Tibial nerve (tissue), 4 donors: ENCODE results near the gene CORO2B. TPM values are rescaled to one million over a fixed set of nuclear protein-coding genes. Genes with fewer than 3 reads are reported as not detected.
A peak's percentile ranks its signal among the peaks of the same experiment; 100 is the strongest.

ENCODE experiments used
- DNase-seq, 2 donors: peaks; one replicate each; pipeline ENCODE4 v3.0.0-alpha.2; 2019; ENCODE audit warnings: low spot score in 2 of 2
- H3K27ac ChIP-seq, 4 donors: fragments of 200-600 bp; sonication (generic) in 3 of 4; one replicate each; pipeline ENCODE4 v1.5.1; 2017 to 2019; ENCODE audit warnings: mild to moderate bottlenecking in 1 of 4
- H3K27me3 ChIP-seq, 2 donors: fragments of 200-600 bp; sonication (generic) in 1 of 2; one replicate each; pipeline versions ENCODE4 v1.5.1 to v1.6.0; 2017 to 2019
- H3K36me3 ChIP-seq, 3 donors: fragments of 200-600 bp; sonication (generic); one replicate each; pipeline ENCODE4 v1.5.1; 2018 to 2019
- H3K4me1 ChIP-seq, 4 donors: fragments of 200-600 bp; sonication (generic) in 3 of 4; one replicate each; pipeline ENCODE4 v1.5.1; 2017 to 2019
- H3K4me3 ChIP-seq, 4 donors: fragments of 200-600 bp; sonication (generic) in 3 of 4; one replicate each; pipeline ENCODE4 v1.5.1; 2017 to 2019; ENCODE audit warnings: mild to moderate bottlenecking in 1 of 4, moderate library complexity in 1 of 4
- H3K9me3 ChIP-seq, 4 donors: fragments of 200-600 bp; sonication (generic) in 3 of 4; one replicate each; pipeline ENCODE4 v1.5.1; 2017 to 2019
- CTCF ChIP-seq, 5 experiments: fragments of 200-600 bp in 3 of 5; fragments of 450-650 bp in 2 of 5; sonication (generic) in 3 of 5; IDR thresholded peaks; one replicate each; pipeline ENCODE4 v1.5.1; 2016 to 2019; ENCODE audit warnings: antibody characterized with exemption in 5 of 5, mild to moderate bottlenecking in 3 of 5, moderate library complexity in 2 of 5
- EP300 ChIP-seq, 2 donors: sonication (generic); formaldehyde crosslinking; IDR thresholded peaks; one replicate each; pipeline ENCODE4 v1.6.1; 2017; ENCODE audit warnings: antibody characterized with exemption in 2 of 2, mild to moderate bottlenecking in 1 of 2
- POLR2A ChIP-seq, 2 donors: fragments of 450-650 bp; IDR thresholded peaks; one replicate each; pipeline ENCODE4 v1.6.1; 2017; ENCODE audit warnings: antibody characterized with exemption in 2 of 2, mild to moderate bottlenecking in 2 of 2, moderate library complexity in 2 of 2
- WGBS, 2 donors: methylation state at CpG; one replicate each; pipeline ENCODE4 v1.1.5; 2018; 5-methylcytosine and 5-hydroxymethylcytosine counted together
- total RNA-seq, 4 donors: library from RNA; depleted of rRNA; stranded (reverse); fragments of >200 nt; gene quantifications; one replicate each; pipeline ENCODE4 v1.1.0, GENCODE V29; 2016

The CORO2B gene
- total RNA-seq, 4 donors from 2014 or later = 6.3 to 12.6 (median 9.6) TPM

DNA sequence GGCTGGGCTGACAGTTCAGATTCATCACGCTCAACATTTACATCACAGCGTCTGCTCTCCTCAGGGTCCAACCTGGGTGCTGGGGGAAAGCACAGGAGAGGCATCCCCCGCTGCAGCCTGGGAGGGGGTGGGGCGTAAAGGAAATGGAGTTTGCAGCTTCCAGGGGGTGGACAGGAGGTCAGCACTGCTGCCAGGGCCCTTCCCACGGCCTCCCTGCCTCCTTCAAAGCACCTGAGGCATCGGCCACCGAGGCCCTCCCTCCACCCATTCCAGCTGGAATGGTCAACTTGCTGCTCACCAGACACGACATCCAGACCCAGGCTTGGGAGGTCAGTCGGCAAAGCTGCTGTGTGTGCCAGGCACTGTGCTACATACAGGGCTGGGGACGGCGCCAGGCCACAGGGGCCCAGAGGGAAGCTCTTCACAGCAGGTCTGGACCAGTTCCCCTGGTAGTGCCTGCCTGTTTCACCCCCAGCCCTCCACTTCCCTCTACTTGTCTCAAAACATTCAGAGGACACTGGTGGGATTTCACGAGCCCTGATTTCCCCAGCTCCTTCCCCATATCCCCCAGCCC, 121.2 kb downstream of the CORO2B start:
- no peak for DNase-seq
- WGBS, 2 donors = 75 to 79% methylated on average over 12 of the region's 12 CpGs
- H3K27me3 ChIP-seq = no peaks in the 10 kb centered on the region
- H3K4me3 ChIP-seq = no peak overlapping the region
- H3K27ac ChIP-seq = peak overlapping the region in 2 of 4 donors; percentile 27 to 43
- no peaks in the 10 kb centered on the region for H3K9me3 ChIP-seq
- peaks cover 0 to 26% (median 0%) of the 10 kb centered on the region in 4 donors for H3K4me1 ChIP-seq
- peaks cover 0 to 26% (median 0%) of the 10 kb centered on the region in 3 donors for H3K36me3 ChIP-seq
- TF ChIP-seq POLR2A (IDR thresholded peaks at IDR 0.05) (no peak), CTCF (IDR thresholded peaks at IDR 0.05) (no peak), EP300 (IDR thresholded peaks at IDR 0.05) (no peak)

GRCh38 chr15:68700455-68701123, 121.8 kb downstream of the CORO2B start:
- H3K27me3 ChIP-seq = no peaks in the 10 kb centered on the region
- WGBS, 2 donors = 33 to 40% methylated on average over 12 to 18 of the region's 19 CpGs
- H3K4me1 ChIP-seq = peaks cover 0 to 27% (median 0%) of the 10 kb centered on the region in 4 donors
- H3K4me3 ChIP-seq = no peak overlapping the region
- peak overlapping the region in 2 of 4 donors; percentile 27 to 43 for H3K27ac ChIP-seq
- no peaks in the 10 kb centered on the region for H3K9me3 ChIP-seq
- no peak for DNase-seq
- TF ChIP-seq POLR2A (IDR thresholded peaks at IDR 0.05) = no peak
- no peak for TF ChIP-seq CTCF (IDR thresholded peaks at IDR 0.05)
- TF ChIP-seq EP300 (IDR thresholded peaks at IDR 0.05) = peak in 1 of 2 donors; percentile 18
- peaks cover 0 to 20% (median 0%) of the 10 kb centered on the region in 3 donors for H3K36me3 ChIP-seq

- H3K27me3 ChIP-seq = no peaks in the 10 kb centered on the region
- H3K36me3 ChIP-seq = peaks cover 0 to 11% (median 0%) of the 10 kb centered on the region in 3 donors
- H3K27ac ChIP-seq = no peak overlapping the region
- TF ChIP-seq EP300 (IDR thresholded peaks at IDR 0.05) = no peak
- no peak for TF ChIP-seq POLR2A (IDR thresholded peaks at IDR 0.05)
- no peak for TF ChIP-seq CTCF (IDR thresholded peaks at IDR 0.05)
- no peak overlapping the region for H3K4me3 ChIP-seq
- H3K4me1 ChIP-seq = peaks cover 0 to 27% (median 0%) of the 10 kb centered on the region in 4 donors
- no peak for DNase-seq
- H3K9me3 ChIP-seq = no peaks in the 10 kb centered on the region
- 96 to 97% methylated on average over 6 of the region's 6 CpGs for WGBS, 2 donors
These were observed 123.1 kb downstream of the CORO2B start for GRCh38 chr15:68701886-68702285.

- WGBS, 2 donors = 28 to 37% methylated on average over 6 of the region's 6 CpGs
- Histone ChIP-seq H3K4me1 (peaks cover 0 to 27% (median 0%) of the 10 kb centered on the region in 4 donors), H3K27ac (no peak overlapping the region), H3K27me3 (no peaks in the 10 kb centered on the region), H3K36me3 (no peaks in the 10 kb centered on the region), H3K4me3 (no peak overlapping the region), H3K9me3 (no peaks in the 10 kb centered on the region)
- peak in 1 of 2 donors; percentile 15 for DNase-seq
- no peak for TF ChIP-seq POLR2A (IDR thresholded peaks at IDR 0.05)
- peak in 1 of 2 donors; percentile 16 for TF ChIP-seq EP300 (IDR thresholded peaks at IDR 0.05)
These were observed 125.8 kb downstream of the CORO2B start for GRCh38 chr15:68704496-68705021.

GRCh38 chr15:68706256-68706655, 127.5 kb downstream of the CORO2B start:
- H3K4me3 ChIP-seq = no peak overlapping the region
- peaks cover 0 to 11% (median 0%) of the 10 kb centered on the region in 4 donors for H3K4me1 ChIP-seq
- 81 to 90% methylated on average over 4 of the region's 4 CpGs for whole genome bisulfite sequencing, 2 donors
- no peaks in the 10 kb centered on the region for H3K9me3 ChIP-seq
- peaks cover 0 to 9% (median 0%) of the 10 kb centered on the region in 3 donors for H3K36me3 ChIP-seq
- no peak overlapping the region for H3K27ac ChIP-seq
- TF ChIP-seq POLR2A (IDR thresholded peaks at IDR 0.05) (no peak), EP300 (IDR thresholded peaks at IDR 0.05) (no peak), CTCF (IDR thresholded peaks at IDR 0.05) (no peak)
- DNase-seq = no peak
- no peaks in the 10 kb centered on the region for H3K27me3 ChIP-seq
